Naive thymus-derived CD4-positive, alpha-beta T cell (primary cell): ENCODE results near the gene STIM1. TPM values are rescaled to one million over a fixed set of nuclear protein-coding genes. Genes with fewer than 3 reads are reported as not detected.

Experiments used
- ATAC-seq: fragments of 150-1000 bp; cut with Tn5 transposase; 2 replicates; pipeline ENCODE4 v1.10.0; 2021; ENCODE audit warnings: mild to moderate bottlenecking, moderate library complexity
- CTCF ChIA-PET: fragments of 350-600 bp; sonication (Branson Sonifier 250); formaldehyde crosslinking; loops from one replicate; lab custom pipeline; 2021; ENCODE audit warnings: antibody characterized with exemption; lab: Charles Lee
- POLR2A ChIA-PET: fragments of 350-600 bp; sonication (Branson Sonifier 250); formaldehyde crosslinking; loops from one replicate; lab custom pipeline; 2021; ENCODE audit warnings: antibody characterized with exemption, inconsistent platforms; lab: Charles Lee
- DNase-seq, 9 donors: peaks; one replicate each; pipeline versions ENCODE4 v3.0.0 to v3.0.0-alpha.2; 2020 to 2022; ENCODE audit warnings: mixed read lengths in 1 of 9
- H3K27ac ChIP-seq: one replicate; pipeline ENCODE4 v1.7.0; 2013; ENCODE audit warnings: mild to moderate bottlenecking, low read depth, low read length, moderate library complexity
- H3K27me3 ChIP-seq, 2 donors: one replicate each; pipeline ENCODE4 v1.7.0; 2013; ENCODE audit warnings: low read length in 2 of 2, mild to moderate bottlenecking in 2 of 2, moderate library complexity in 2 of 2; ENCODE audit not compliant: control insufficient read depth in 2 of 2, insufficient read depth in 2 of 2
- H3K36me3 ChIP-seq, 3 experiments: 1 replicate in 2 of 3; 2 replicates in 1 of 3; pipeline ENCODE4 v1.7.0; 2013; ENCODE audit warnings: low read length in 3 of 3, mild to moderate bottlenecking in 3 of 3, moderate library complexity in 1 of 3; ENCODE audit not compliant: insufficient read depth in 3 of 3, control insufficient read depth in 2 of 3
- H3K4me1 ChIP-seq, 2 donors: one replicate each; pipeline ENCODE4 v1.7.0; 2013; ENCODE audit warnings: low read length in 2 of 2, mild to moderate bottlenecking in 2 of 2, moderate library complexity in 1 of 2; ENCODE audit not compliant: control insufficient read depth in 2 of 2, insufficient read depth in 2 of 2
- H3K4me3 ChIP-seq: 2 replicates; pipeline ENCODE4 v1.7.0; 2013; ENCODE audit warnings: mild to moderate bottlenecking, low read length
- H3K9me3 ChIP-seq, 3 experiments: 1 replicate in 2 of 3; 2 replicates in 1 of 3; pipeline ENCODE4 v1.7.0; 2013; ENCODE audit warnings: low read length in 3 of 3; ENCODE audit not compliant: control insufficient read depth in 2 of 3
- H3K27ac Mint-ChIP-seq, 9 donors: one replicate each; pipeline ENCODE4 v1.8.0; 2020 to 2022; ENCODE audit warnings: mixed read lengths in 9 of 9, mild to moderate bottlenecking in 8 of 9, moderate library complexity in 5 of 9, inconsistent platforms in 2 of 9
- H3K27me3 Mint-ChIP-seq, 5 donors: one replicate each; pipeline ENCODE4 v1.8.0; 2021 to 2022; ENCODE audit warnings: mixed read lengths in 5 of 5, mild to moderate bottlenecking in 1 of 5
- H3K36me3 Mint-ChIP-seq, 5 donors: one replicate each; pipeline ENCODE4 v1.8.0; 2020 to 2022; ENCODE audit warnings: mixed read lengths in 5 of 5, mild to moderate bottlenecking in 3 of 5, inconsistent platforms in 1 of 5
- H3K4me1 Mint-ChIP-seq, 7 donors: one replicate each; pipeline ENCODE4 v1.8.0; 2020 to 2022; ENCODE audit warnings: mixed read lengths in 7 of 7, mild to moderate bottlenecking in 3 of 7, inconsistent platforms in 1 of 7
- H3K4me3 Mint-ChIP-seq, 10 donors: one replicate each; pipeline ENCODE4 v1.8.0; 2020 to 2022; ENCODE audit warnings: mild to moderate bottlenecking in 10 of 10, mixed read lengths in 10 of 10, moderate library complexity in 6 of 10, inconsistent platforms in 2 of 10
- H3K9me3 Mint-ChIP-seq, 11 donors: one replicate each; pipeline ENCODE4 v1.8.0; 2020 to 2022; ENCODE audit warnings: mixed read lengths in 11 of 11, mild to moderate bottlenecking in 4 of 11, inconsistent platforms in 1 of 11, moderate library complexity in 1 of 11
- intact Hi-C, 2 donors: fragments of 100-400 bp; cut with micrococcal nuclease; formaldehyde crosslinking; loops; one replicate each; pipeline ENCODE4 v1.15.1; 2023
- polyA plus RNA-seq, 2 donors: library from polyadenylated mRNA; unstranded; fragments of 300-500 nt; fragmentation: Illumina TruSeq; gene quantifications; one replicate each; pipeline ENCODE4 v1.2.3, GENCODE V29; 2021
- total RNA-seq, 6 experiments: library from RNA in 5 of 6; stranded (reverse) in 5 of 6; gene quantifications; 1 replicate in 5 of 6; 2 replicates in 1 of 6; pipeline ENCODE4 v1.2.3 and lab custom pipeline; 2021 to 2026

STIM1 gene
- total and polyA plus RNA-seq, 7 experiments from 2014 or later, result 38.4 to 117 (median 99.0) TPM

DNA sequence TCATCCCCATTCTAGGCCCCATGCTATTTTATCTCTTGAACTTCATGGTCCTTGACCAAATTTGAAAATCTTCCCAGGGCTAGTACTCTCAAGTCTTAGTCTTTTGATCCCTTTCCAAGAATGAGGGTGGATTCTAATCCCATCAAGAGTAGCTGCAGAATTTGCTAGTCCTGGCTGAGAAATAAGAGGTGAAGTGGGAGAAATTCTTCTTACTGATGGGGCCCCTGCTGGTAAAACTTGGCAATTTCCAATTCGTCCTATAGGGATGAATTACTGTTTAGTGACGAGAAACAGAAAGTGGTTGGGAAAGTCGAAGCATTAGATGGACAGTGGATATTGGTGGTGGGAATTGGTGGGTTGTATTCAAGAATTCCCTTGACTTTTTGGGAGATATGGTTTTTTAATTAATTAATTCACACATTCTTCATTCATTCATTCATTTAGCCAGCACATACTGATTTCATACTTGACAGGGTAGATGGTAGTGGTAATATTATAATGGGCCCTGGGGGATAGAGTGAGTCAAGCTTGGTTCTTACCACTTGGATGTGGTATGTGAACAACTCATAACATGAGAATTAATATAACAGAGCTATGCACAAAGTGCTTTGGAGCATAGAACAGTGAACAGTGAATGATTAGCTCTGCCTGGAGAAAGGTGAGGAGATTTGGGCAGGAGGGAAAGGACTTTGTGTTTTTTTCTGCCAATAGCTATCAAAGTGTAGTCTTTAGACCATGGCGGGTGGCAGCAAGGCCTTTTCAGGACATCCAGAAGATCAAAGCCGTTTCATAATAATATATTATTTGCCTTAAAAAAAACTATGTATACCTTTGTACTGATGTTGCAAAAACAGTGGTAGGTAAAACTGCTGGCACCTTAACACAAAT, 103.8 kb downstream of the STIM1 start:
- ChIA-PET POLR2A (interaction anchor here (0.7 to 1.2 kb wide), 3 partner anchors 10 to 62 kb away, joined by 3 to 4 read pairs (median 3); no protein-coding TSS in a partner anchor), CTCF (interaction anchor here (1.1 to 1.5 kb wide), 4 partner anchors 11 to 110 kb away, joined by 3 to 5 read pairs (median 4); no protein-coding TSS in a partner anchor)
- H3K4me1 Mint-ChIP-seq, result peaks cover 59 to 93% (median 90%) of the 10 kb centered on the region in 7 donors
- Histone ChIP-seq H3K4me1 (peaks cover 14 to 35% of the 10 kb centered on the region in 2 donors), H3K4me3 (no peak overlapping the region), H3K27me3 (no peaks in the 10 kb centered on the region), H3K27ac (no peak overlapping the region), H3K9me3 (no peaks in the 10 kb centered on the region), H3K36me3 (no peaks in the 10 kb centered on the region)
- H3K27me3 Mint-ChIP-seq, result no peaks in the 10 kb centered on the region
- ATAC-seq (no peak), DNase-seq (no peak)
- peaks cover 3 to 37% (median 9%) of the 10 kb centered on the region in 5 donors for H3K36me3 Mint-ChIP-seq
- H3K4me3 Mint-ChIP-seq, result peak overlapping the region in 5 of 10 donors; percentile 7 to 34 (median 26)
- H3K27ac Mint-ChIP-seq, result peak overlapping the region in 4 of 9 donors; percentile 19 to 63 (median 52)
- H3K9me3 Mint-ChIP-seq, result peaks cover 0 to 5% (median 0%) of the 10 kb centered on the region in 11 donors
- intact Hi-C loops, result loop anchor here in 1 of 2 donors (1.0 kb wide), 1 partner anchor 8 kb away; no protein-coding TSS in a partner anchor

DNA sequence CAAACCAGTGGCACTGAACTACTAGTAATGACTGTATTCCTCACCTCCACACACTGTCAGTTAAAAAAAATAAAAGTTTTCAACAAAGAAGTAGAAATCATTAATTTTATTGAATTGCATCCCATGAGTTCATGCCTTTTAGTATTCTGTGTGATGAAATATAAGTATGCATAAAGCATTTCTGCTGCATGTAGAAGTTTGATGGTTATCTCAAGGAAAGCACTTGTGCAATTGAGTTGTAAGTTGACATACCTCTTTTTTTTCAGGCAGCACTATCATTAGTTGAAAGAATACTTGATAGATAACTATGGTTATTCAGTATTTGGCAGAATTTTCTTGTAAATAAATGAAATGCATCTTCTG, 104.4 kb downstream of the STIM1 start:
- Mint-ChIP-seq H3K36me3 (peaks cover 0 to 34% (median 6%) of the 10 kb centered on the region in 5 donors), H3K27ac (peak overlapping the region in 2 of 9 donors; percentile 51 to 63), H3K9me3 (peaks cover 0 to 4% (median 0%) of the 10 kb centered on the region in 11 donors), H3K4me3 (peak overlapping the region in 2 of 10 donors; percentile 20 to 31), H3K27me3 (no peaks in the 10 kb centered on the region), H3K4me1 (peaks cover 55 to 88% (median 86%) of the 10 kb centered on the region in 7 donors)
- intact Hi-C loops, result loop anchor here in 1 of 2 donors (1.0 to 2.0 kb wide), 2 partner anchors 9 to 13 kb away; no protein-coding TSS in a partner anchor
- Histone ChIP-seq H3K27me3 (no peaks in the 10 kb centered on the region), H3K36me3 (no peaks in the 10 kb centered on the region), H3K9me3 (no peaks in the 10 kb centered on the region), H3K4me1 (peaks cover 8 to 29% of the 10 kb centered on the region in 2 donors), H3K27ac (no peak overlapping the region), H3K4me3 (no peak overlapping the region)
- ATAC-seq (no peak), DNase-seq (no peak)
- CTCF ChIA-PET, result interaction anchor here (1.0 to 1.5 kb wide), 4 partner anchors 9 to 111 kb away, joined by 3 to 4 read pairs (median 3); no protein-coding TSS in a partner anchor
- POLR2A ChIA-PET, result interaction anchor here (1.1 to 1.4 kb wide), 2 partner anchors 9 to 11 kb away, joined by 4 read pairs; no protein-coding TSS in a partner anchor

DNA sequence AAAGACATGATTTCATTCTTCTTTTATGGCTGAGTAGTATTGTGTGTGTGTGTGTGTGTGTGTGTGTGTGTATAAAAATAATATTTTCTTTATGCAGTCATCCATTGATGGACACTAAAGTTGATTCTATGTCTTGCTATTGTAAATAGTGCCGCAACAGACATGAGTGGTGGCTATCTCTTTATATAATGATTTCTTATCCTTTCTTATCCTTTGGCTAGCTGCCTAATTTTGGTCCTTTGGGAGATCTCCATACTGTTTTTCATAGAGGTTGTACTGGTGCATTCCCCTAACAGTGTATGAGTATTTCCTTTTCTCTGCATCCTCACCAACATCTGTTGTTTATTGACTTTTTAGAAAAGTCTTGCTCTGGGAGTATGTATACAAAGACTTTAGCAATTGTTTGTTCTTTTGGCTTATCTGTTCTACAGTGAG, 107.0 kb downstream of the STIM1 start:
- Histone ChIP-seq H3K36me3 (peaks cover 0 to under 1% (median 0%) of the 10 kb centered on the region in 3 experiments), H3K9me3 (no peaks in the 10 kb centered on the region), H3K4me3 (no peak overlapping the region), H3K4me1 (peaks cover 0 to 22% of the 10 kb centered on the region in 2 donors), H3K27me3 (no peaks in the 10 kb centered on the region), H3K27ac (no peak overlapping the region)
- intact Hi-C loops, result no loop called here
- H3K27me3 Mint-ChIP-seq, result no peaks in the 10 kb centered on the region
- ChIA-PET POLR2A (interaction anchor here (1.7 kb wide), 1 partner anchor 15 kb away, joined by 5 read pairs; no protein-coding TSS in a partner anchor), CTCF (no interaction called here)
- ATAC-seq (no peak), DNase-seq (no peak)
- peak overlapping the region in 3 of 9 donors; percentile 8 to 41 (median 23) for H3K27ac Mint-ChIP-seq
- H3K4me1 Mint-ChIP-seq, result peaks cover 36 to 90% (median 86%) of the 10 kb centered on the region in 7 donors
- peaks cover 0 to 38% (median 11%) of the 10 kb centered on the region in 5 donors for H3K36me3 Mint-ChIP-seq
- H3K4me3 Mint-ChIP-seq, result peak overlapping the region in 2 of 10 donors; percentile 0 to 37
- no peaks in the 10 kb centered on the region for H3K9me3 Mint-ChIP-seq

DNA sequence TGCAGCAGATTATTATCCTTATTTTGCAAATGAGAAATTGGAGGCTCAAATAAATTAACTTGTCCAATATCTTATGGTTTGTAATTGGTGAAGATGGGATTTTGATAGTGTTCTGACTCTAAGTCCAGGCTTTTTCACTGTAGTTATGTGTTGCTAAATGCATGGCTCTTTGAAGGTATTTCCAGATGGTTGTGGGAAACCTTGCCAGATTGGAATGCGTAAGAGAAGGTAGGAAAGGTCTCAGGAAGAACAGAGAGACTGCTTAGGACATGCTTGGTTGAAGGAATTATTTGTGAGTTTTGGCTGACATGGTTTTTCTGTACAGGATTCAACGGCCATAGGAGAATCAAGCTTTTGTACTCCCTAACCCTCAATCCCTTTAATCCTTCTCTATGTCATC, 108.6 kb downstream of the STIM1 start:
- ChIA-PET CTCF (interaction anchor here (0.8 kb wide), 1 partner anchor 16 kb away, joined by 3 read pairs; no protein-coding TSS in a partner anchor), POLR2A (interaction anchor here (0.7 kb wide), 3 partner anchors 12 to 35 kb away, joined by 3 to 4 read pairs (median 3); no protein-coding TSS in a partner anchor)
- Histone ChIP-seq H3K27me3 (no peaks in the 10 kb centered on the region), H3K36me3 (peaks cover 0 to 12% (median 6%) of the 10 kb centered on the region in 3 experiments), H3K4me1 (peaks cover 1 to 33% of the 10 kb centered on the region in 2 donors), H3K4me3 (no peak overlapping the region), H3K27ac (no peak overlapping the region), H3K9me3 (no peaks in the 10 kb centered on the region)
- Mint-ChIP-seq H3K27ac (peak overlapping the region in 2 of 9 donors; percentile 3 to 46), H3K9me3 (no peaks in the 10 kb centered on the region), H3K4me3 (peak overlapping the region in 1 of 10 donors; percentile 6), H3K27me3 (no peaks in the 10 kb centered on the region), H3K36me3 (peaks cover 4 to 53% (median 15%) of the 10 kb centered on the region in 5 donors), H3K4me1 (peaks cover 38 to 92% (median 87%) of the 10 kb centered on the region in 7 donors)
- ATAC-seq (no peak), DNase-seq (no peak)
- intact Hi-C loops, result no loop called here

DNA sequence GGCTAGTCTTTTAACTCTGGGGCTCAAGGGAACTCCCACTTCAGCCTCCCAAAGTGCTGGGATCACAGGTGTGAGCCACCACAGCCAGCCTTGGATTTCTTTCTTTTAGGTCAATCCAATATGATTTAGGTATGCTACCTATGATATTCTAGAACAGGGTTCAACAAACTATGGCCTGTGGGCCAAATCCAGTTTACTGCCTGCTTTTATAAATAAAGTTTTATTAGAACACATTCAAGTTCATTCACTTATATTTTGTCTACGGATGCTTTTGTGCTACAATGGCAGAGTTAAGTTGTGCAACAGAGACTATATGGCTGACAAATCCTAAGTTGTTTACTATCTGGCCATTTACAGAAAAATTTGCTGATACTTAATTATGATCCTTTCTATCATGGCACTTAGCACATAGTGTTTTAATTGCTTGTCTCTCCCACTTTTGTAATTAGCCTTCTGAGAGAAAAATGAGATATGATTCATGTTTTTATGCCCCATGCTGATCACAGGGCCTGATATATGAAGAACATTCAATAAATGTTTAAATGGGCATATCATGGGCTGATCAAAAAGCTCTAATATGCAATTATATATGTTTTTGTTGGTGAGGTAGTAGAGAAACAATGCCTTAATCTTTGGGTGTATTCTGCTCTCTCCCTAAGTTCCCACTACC, 109.6 kb downstream of the STIM1 start:
- no peaks in the 10 kb centered on the region for H3K27me3 ChIP-seq
- intact Hi-C loops, result no loop called here
- Mint-ChIP-seq H3K4me3 (peak overlapping the region in 1 of 10 donors; percentile 10), H3K27ac (peak overlapping the region in 7 of 9 donors; percentile 9 to 55 (median 20)), H3K36me3 (peaks cover 4 to 58% (median 21%) of the 10 kb centered on the region in 5 donors), H3K9me3 (no peaks in the 10 kb centered on the region), H3K27me3 (no peaks in the 10 kb centered on the region), H3K4me1 (peaks cover 39 to 92% (median 87%) of the 10 kb centered on the region in 7 donors)
- no peak overlapping the region for H3K27ac ChIP-seq
- peaks cover 0 to 12% (median 6%) of the 10 kb centered on the region in 3 experiments for H3K36me3 ChIP-seq
- DNase-seq, result no peak
- H3K4me1 ChIP-seq, result peaks cover 10 to 39% of the 10 kb centered on the region in 2 donors
- H3K4me3 ChIP-seq, result no peak overlapping the region
- ChIA-PET CTCF (interaction anchor here (0.8 to 0.9 kb wide), 2 partner anchors 17 to 111 kb away, joined by 3 read pairs; no protein-coding TSS in a partner anchor), POLR2A (no interaction called here)
- ATAC-seq, result no peak
- no peaks in the 10 kb centered on the region for H3K9me3 ChIP-seq
